Measurements from ENCODE around the gene PHRF1. TPM values are rescaled to one million over a fixed set of nuclear protein-coding genes. Genes with fewer than 3 reads are reported as not detected.

The PHRF1 gene
- total and polyA plus RNA-seq, 9 donors: 3.8 to 34.2 (median 28.8) TPM

GRCh38 chr11:559712-560304 is 16.5 kb upstream of the PHRF1 start:
- WGBS, 3 donors: 79 to 82% (median 80%) methylated on average over 18 of the region's 18 CpGs
- no peaks in the 10 kb centered on the region for H3K9me3 ChIP-seq
- DNase-seq: no peak
- H3K27me3 ChIP-seq: no peaks in the 10 kb centered on the region
- TF ChIP-seq CTCF (IDR thresholded peaks at IDR 0.05): no peak
- no peak for TF ChIP-seq EP300 (IDR thresholded peaks at IDR 0.05)
- no peak for TF ChIP-seq POLR2A (IDR thresholded peaks at IDR 0.05)
- intact Hi-C loops (cut with DNase I): loop anchor here in 1 of 4 donors (5.0 kb wide), 2 partner anchors 162 to 1267 kb away; no protein-coding TSS in a partner anchor
- peaks cover 9% of the 10 kb centered on the region for H3K4me1 ChIP-seq (ENCODE audit: insufficient read depth)
- no peak overlapping the region for H3K27ac ChIP-seq
- H3K36me3 ChIP-seq: no peaks in the 10 kb centered on the region
- H3K4me3 ChIP-seq: peak overlapping the region; percentile 56

- DNase-seq: peak; percentile 89 to 93 (median 92)
- no peak within 1 kb of the TSS for H3K27ac ChIP-seq
- H3K4me1 ChIP-seq (ENCODE audit: insufficient read depth): peaks cover 7% of the 10 kb centered on the region
- H3K36me3 ChIP-seq: no peaks in the 10 kb centered on the region
- 1 to 3% (median 2%) methylated on average over 45 to 95 of the region's 95 CpGs for WGBS, 3 donors
- H3K9me3 ChIP-seq: no peaks in the 10 kb centered on the region
- TF ChIP-seq EP300 (IDR thresholded peaks at IDR 0.05) (no peak), POLR2A (IDR thresholded peaks at IDR 0.05) (no peak), CTCF (IDR thresholded peaks at IDR 0.05) (no peak)
- intact Hi-C loops (cut with DNase I): loop anchor here in 1 of 4 donors (5.0 kb wide), 1 partner anchor 1267 kb away; no protein-coding TSS in a partner anchor
- H3K4me3 ChIP-seq: peak within 1 kb of the TSS; percentile 56
- no peaks in the 10 kb centered on the region for H3K27me3 ChIP-seq
These were observed 15.7 kb upstream of the PHRF1 start, which contains the start of the genes LMNTD2 and RASSF7 for GRCh38 chr11:560305-561147. Gene LMNTD2 (minus strand): TSS chr11:560738. CDS start chr11:560716, 22 bp downstream. Gene RASSF7 (plus strand): TSS chr11:560970. CDS start chr11:561769, 799 bp downstream.

GRCh38 chr11:561148-562003 is 14.9 kb upstream of the PHRF1 start:
- intact Hi-C loops (cut with DNase I): loop anchor here in 1 of 4 donors (5.0 kb wide), 1 partner anchor 1266 kb away; no protein-coding TSS in a partner anchor
- peak overlapping the region; percentile 56 for H3K4me3 ChIP-seq
- H3K27me3 ChIP-seq: no peaks in the 10 kb centered on the region
- H3K36me3 ChIP-seq: no peaks in the 10 kb centered on the region
- H3K9me3 ChIP-seq: no peaks in the 10 kb centered on the region
- DNase-seq: peak in 2 of 5 donors; percentile 46 to 52
- no peak for TF ChIP-seq POLR2A (IDR thresholded peaks at IDR 0.05)
- no peak for TF ChIP-seq CTCF (IDR thresholded peaks at IDR 0.05)
- TF ChIP-seq EP300 (IDR thresholded peaks at IDR 0.05): no peak
- H3K27ac ChIP-seq: no peak overlapping the region
- WGBS, 3 donors: 8 to 11% (median 10%) methylated on average over 53 to 67 of the region's 67 CpGs
- peaks cover 6% of the 10 kb centered on the region for H3K4me1 ChIP-seq (ENCODE audit: insufficient read depth)

Measured in ovary (tissue), 9 donors.